Measurements from ENCODE around the gene CD37. TPM values are rescaled to one million over a fixed set of nuclear protein-coding genes. Genes with fewer than 3 reads are reported as not detected.

Gene CD37
- total and polyA plus RNA-seq, 10 of the 15 experiments (the other 5 are each of a cell fraction or from before 2014, with no cell fraction given): 34.1 to 359 (median 108) TPM

- peak; percentile 30; the same call in 1 of the 2 replicates for TF ChIP-seq SPI1 (IDR thresholded peaks at IDR 0.05; ENCODE audit: borderline replicate concordance, insufficient read depth, low read depth, low read length)
- TF ChIP-seq ZNF687 (IDR thresholded peaks at IDR 0.05): 0 out of 2 replicates have a peak, but pooled peaks have one; percentile 6
- no peak for TF ChIP-seq BMI1 (IDR thresholded peaks at IDR 0.05; ENCODE audit: borderline replicate concordance)
- TF ChIP-seq SMAD5 (IDR thresholded peaks at IDR 0.05; ENCODE audit: low read depth): 0 out of 2 replicates have a peak, but pooled peaks have one; percentile 3
- TF ChIP-seq KLF5 (IDR thresholded peaks at IDR 0.05; ENCODE audit: partially characterized antibody): no peak
- TF ChIP-seq RAD51 (IDR thresholded peaks at IDR 0.05): peak; percentile 37; the same call in 1 of the 2 replicates
- TF ChIP-seq NFIC (IDR thresholded peaks at IDR 0.05; ENCODE audit: low read depth, low read length): 0 out of 2 replicates have a peak, but pooled peaks have one; percentile 3
- no peak for TF ChIP-seq BCL11A (IDR thresholded peaks at IDR 0.05; ENCODE audit: low read depth, low read length)
- TF ChIP-seq MYB (IDR thresholded peaks at IDR 0.05; ENCODE audit: borderline replicate concordance, low read depth, low read length): no peak
- no peak for TF ChIP-seq NKRF (conservative IDR thresholded peaks at IDR 0.05)
- 0 out of 2 replicates have a peak, but pooled peaks have one; percentile 7 for TF ChIP-seq CHD1 (IDR thresholded peaks at IDR 0.05; ENCODE audit: low read depth, low read length)
- no peak for TF ChIP-seq GABPA (IDR thresholded peaks at IDR 0.05; ENCODE audit: low read depth)
- TF ChIP-seq TBL1XR1 (IDR thresholded peaks at IDR 0.05; ENCODE audit: low read depth, low read length): no peak
- 0 out of 2 replicates have a peak, but pooled peaks have one; percentile 14 for TF ChIP-seq RUNX3 (IDR thresholded peaks at IDR 0.05; ENCODE audit: low read length)
- no peak for TF ChIP-seq CBX3 (IDR thresholded peaks at IDR 0.05; ENCODE audit: borderline replicate concordance, low read depth)
- no peak for TF ChIP-seq MTA3 (IDR thresholded peaks at IDR 0.05; ENCODE audit: borderline replicate concordance, low read length)
- TF ChIP-seq SKIL (IDR thresholded peaks at IDR 0.05; ENCODE audit: low read depth, poor library complexity, severe bottlenecking): no peak
- TF ChIP-seq SMC3 (IDR thresholded peaks at IDR 0.05; ENCODE audit: borderline replicate concordance, low read length): no peak
Observed at GRCh38 chr19:49335784-49336481, 727 bp downstream of the CD37 start (continued).

Data from GM12878 (cell line).